ENCODE data around the gene FBXW5. TPM values are rescaled to one million over a fixed set of nuclear protein-coding genes. Genes with fewer than 3 reads are reported as not detected.

FBXW5 gene
- total and polyA plus RNA-seq, 2 donors (not counting 3 experiments of a cell fraction or from before 2014, with no cell fraction given): 97.3 to 151 TPM

- no peaks in the 10 kb centered on the region for H3K79me2 ChIP-seq (ENCODE audit: control insufficient read depth, insufficient read depth, low read length)
- TF ChIP-seq, protein P1, sequence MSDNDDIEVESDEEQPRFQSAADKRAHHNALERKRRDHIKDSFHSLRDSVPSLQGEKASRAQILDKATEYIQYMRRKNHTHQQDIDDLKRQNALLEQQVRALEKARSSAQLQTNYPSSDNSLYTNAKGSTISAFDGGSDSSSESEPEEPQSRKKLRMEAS (IDR thresholded peaks at IDR 0.05; ENCODE audit: insufficient read depth, insufficient read length): no peak
- no peak for TF ChIP-seq CTCF (IDR thresholded peaks at IDR 0.05; ENCODE audit: extremely low read depth in 1 of 2, insufficient read depth in 1 of 2, low read depth in 1 of 2, low read length in 2 of 2)
- no peak overlapping the region for H3K27ac ChIP-seq (ENCODE audit: insufficient read depth, low read depth, low read length)
- dilution Hi-C loops (cut with MboI; ENCODE audit: extremely low pct_ligation_motif_present, low sequenced_read_pairs) (no loop called here), intact Hi-C loops (cut with micrococcal nuclease) (no loop called here)
- peaks cover 5% of the 10 kb centered on the region for H3K4me1 ChIP-seq (ENCODE audit: control insufficient read depth, extremely low read depth, insufficient read depth, low read length)
- H3K36me3 ChIP-seq (ENCODE audit: control insufficient read depth in 2 of 2, extremely low read depth in 1 of 2, insufficient read depth in 2 of 2, low read length in 2 of 2): no peaks in the 10 kb centered on the region
- H3K4me2 ChIP-seq (ENCODE audit: insufficient read depth, low read length): no peak overlapping the region
- no peaks in the 10 kb centered on the region for H4K20me1 ChIP-seq (replicated peaks; ENCODE audit: control insufficient read depth, extremely low read depth, insufficient read depth, low read length)
- no peak overlapping the region for H3K4me3 ChIP-seq (replicated peaks in 1 of 3; ENCODE audit: insufficient read depth in 1 of 3, low read depth in 1 of 3, low read length in 3 of 3)
- no TSS peak for BruUV-seq (replicated peaks)
- DNase-seq (ENCODE audit: low read depth, low spot score) (no peak), FAIRE-seq (no peak)
- H3K9me3 ChIP-seq (replicated peaks; ENCODE audit: control insufficient read depth, insufficient read depth, low read length): no peaks in the 10 kb centered on the region
- H3K9ac ChIP-seq (replicated peaks; ENCODE audit: extremely low read depth, insufficient read depth, low read length): no peak overlapping the region
- ChIA-PET CTCF (interaction anchor here (1.0 to 1.1 kb wide), 3 partner anchors 41 to 75 kb away, joined by 3 to 5 read pairs (median 4); partner anchors contain the start of gene CLIC3), POLR2A (no interaction called here)
- H2AFZ ChIP-seq (ENCODE audit: low read depth, low read length): no peak overlapping the region
- H3K9me1 ChIP-seq (replicated peaks; ENCODE audit: control insufficient read depth, extremely low read depth, insufficient read depth, low read length): no peaks in the 10 kb centered on the region
- no peaks in the 10 kb centered on the region for H3K27me3 ChIP-seq (ENCODE audit: control insufficient read depth in 2 of 2, insufficient read depth in 2 of 2, low read length in 2 of 2)
These were observed 9.9 kb upstream of the FBXW5 start for GRCh38 chr9:136954270-136955083.

DNA sequence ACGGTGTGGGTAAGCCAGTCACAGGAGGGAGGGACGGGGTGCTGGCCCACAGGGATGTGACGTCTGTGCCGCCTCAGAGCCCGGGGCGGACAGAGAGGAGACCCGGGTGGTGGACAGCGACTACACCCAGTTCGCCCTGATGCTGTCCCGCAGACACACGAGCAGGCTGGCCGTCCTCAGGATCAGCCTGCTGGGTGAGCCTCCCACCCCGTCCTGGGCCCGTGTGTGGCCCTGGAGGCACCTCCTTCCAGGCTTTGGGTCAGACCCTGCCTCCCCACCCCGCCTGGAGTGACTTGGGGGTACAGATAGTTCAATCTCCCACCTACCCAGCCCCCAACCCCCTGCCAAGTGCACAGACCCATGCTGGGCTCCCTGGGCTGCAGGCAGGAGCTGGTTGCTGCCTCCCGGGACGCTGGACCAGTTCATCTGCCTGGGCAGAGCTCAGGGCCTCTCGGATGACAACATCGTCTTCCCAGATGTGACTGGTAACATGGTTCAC is 9.3 kb upstream of the FBXW5 start:
- no peak overlapping the region for H3K4me2 ChIP-seq (ENCODE audit: insufficient read depth, low read length)
- POLR2A ChIA-PET: no interaction called here
- H3K79me2 ChIP-seq (ENCODE audit: control insufficient read depth, insufficient read depth, low read length): no peaks in the 10 kb centered on the region
- no peaks in the 10 kb centered on the region for H3K27me3 ChIP-seq (ENCODE audit: control insufficient read depth in 2 of 2, insufficient read depth in 2 of 2, low read length in 2 of 2)
- intact Hi-C loops (cut with micrococcal nuclease) (no loop called here), dilution Hi-C loops (cut with MboI; ENCODE audit: extremely low pct_ligation_motif_present, low sequenced_read_pairs) (no loop called here)
- H3K36me3 ChIP-seq (ENCODE audit: control insufficient read depth in 2 of 2, extremely low read depth in 1 of 2, insufficient read depth in 2 of 2, low read length in 2 of 2): no peaks in the 10 kb centered on the region
- CTCF ChIA-PET: interaction anchor here (1.0 to 1.1 kb wide), 3 partner anchors 42 to 75 kb away, joined by 3 to 5 read pairs (median 4); partner anchors contain the start of gene CLIC3
- no peak overlapping the region for H2AFZ ChIP-seq (ENCODE audit: low read depth, low read length)
- no peak for FAIRE-seq
- H3K9ac ChIP-seq (replicated peaks; ENCODE audit: extremely low read depth, insufficient read depth, low read length): no peak overlapping the region
- no peaks in the 10 kb centered on the region for H4K20me1 ChIP-seq (replicated peaks; ENCODE audit: control insufficient read depth, extremely low read depth, insufficient read depth, low read length)
- H3K27ac ChIP-seq (ENCODE audit: insufficient read depth, low read depth, low read length): no peak overlapping the region
- no TSS peak for BruUV-seq (replicated peaks)
- no peaks in the 10 kb centered on the region for H3K9me3 ChIP-seq (replicated peaks; ENCODE audit: control insufficient read depth, insufficient read depth, low read length)
- H3K4me3 ChIP-seq (replicated peaks in 1 of 3; ENCODE audit: insufficient read depth in 1 of 3, low read depth in 1 of 3, low read length in 3 of 3): no peak overlapping the region
- H3K4me1 ChIP-seq (ENCODE audit: control insufficient read depth, extremely low read depth, insufficient read depth, low read length): peaks cover 5% of the 10 kb centered on the region
- TF ChIP-seq POLR2A (IDR thresholded peaks at IDR 0.05; ENCODE audit: low read depth, low read length) (no peak), GATA2 (IDR thresholded peaks at IDR 0.05; ENCODE audit: insufficient read depth, insufficient read length, low read depth, low read length) (no peak), FOS (IDR thresholded peaks at IDR 0.05; ENCODE audit: borderline replicate concordance, insufficient read depth, low read length) (no peak), EZH2 (IDR thresholded peaks at IDR 0.05; ENCODE audit: borderline replicate concordance, low read depth, low read length, severe bottlenecking) (no peak), JUN (IDR thresholded peaks at IDR 0.05; ENCODE audit: borderline replicate concordance, insufficient read depth, insufficient read length, low read depth) (no peak), POLR2AphosphoS5 (IDR thresholded peaks at IDR 0.05; ENCODE audit: insufficient read depth, low read depth, low read length) (no peak), CTCF (IDR thresholded peaks at IDR 0.05; ENCODE audit: extremely low read depth in 1 of 2, insufficient read depth in 1 of 2, low read depth in 1 of 2, low read length in 2 of 2) (no peak), MYC (IDR thresholded peaks at IDR 0.05; ENCODE audit: low read depth, low read length) (no peak)
- TF ChIP-seq, protein P1 (IDR thresholded peaks at IDR 0.05; ENCODE audit: insufficient read depth, insufficient read length): no peak
- DNase-seq (ENCODE audit: low read depth, low spot score): no peak
- no peaks in the 10 kb centered on the region for H3K9me1 ChIP-seq (replicated peaks; ENCODE audit: control insufficient read depth, extremely low read depth, insufficient read depth, low read length)

All from endothelial cell of umbilical vein (primary cell).